NCI-H2171 (cell line): ENCODE results near the gene CRADD.
"Not testable (repeated sequence)": the region's sequence is repeated elsewhere in the genome, so short reads cannot be mapped to it uniquely, and the experiment has no call there.

Source experiments
- DNase-seq: peaks from one replicate; lab custom pipeline; 2025; lab: John Stamatoyannopoulos, UW

CRADD gene

GRCh38 chr12:93706824-93707223, 29.6 kb downstream of the CRADD start:
- DNase-seq, result no peak

- no peak for DNase-seq
These were observed 30.7 kb downstream of the CRADD start for GRCh38 chr12:93707836-93708235.

DNA sequence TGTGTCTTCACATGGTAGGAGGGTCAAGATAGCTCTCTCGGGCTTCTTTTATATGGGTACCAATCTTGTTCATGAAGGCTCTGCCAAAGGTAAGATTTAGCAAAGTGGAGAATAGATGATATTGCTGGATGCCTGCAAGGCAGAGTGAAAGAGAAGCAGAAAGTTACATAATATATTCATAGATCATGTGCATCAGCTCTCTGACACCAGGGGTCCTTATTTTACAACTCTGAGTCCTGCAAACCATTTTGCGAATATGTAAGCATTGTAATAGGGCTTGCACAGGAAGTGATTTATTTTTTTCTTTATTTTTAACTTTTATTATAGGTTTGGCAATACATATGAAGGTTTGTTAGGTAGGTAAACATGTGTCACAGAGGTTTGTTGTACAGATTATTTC, 31.8 kb downstream of the CRADD start:
- no peak for DNase-seq

GRCh38 chr12:93709386-93709785, 32.2 kb downstream of the CRADD start:
- DNase-seq, result no peak

DNA sequence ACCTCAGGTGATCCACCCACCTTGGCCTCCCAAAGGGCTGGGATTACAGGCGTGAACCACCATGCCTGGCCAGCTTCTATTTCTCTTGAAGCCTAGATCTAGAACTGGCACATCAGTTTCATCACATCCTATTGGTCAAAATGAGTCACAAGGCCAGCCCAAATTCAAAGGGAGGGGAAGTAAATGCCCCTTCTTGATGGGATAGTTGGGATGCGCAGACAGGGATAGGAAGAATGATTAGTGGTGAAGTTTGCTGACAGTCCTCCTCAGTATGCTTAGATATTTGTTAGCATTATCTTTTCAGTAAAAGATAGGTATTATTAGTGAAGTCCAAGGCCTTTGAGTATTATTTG, 33.4 kb downstream of the CRADD start:
- DNase-seq, result no peak

GRCh38 chr12:93711502-93711901, 34.3 kb downstream of the CRADD start:
- not testable (repeated sequence) for DNase-seq

DNA sequence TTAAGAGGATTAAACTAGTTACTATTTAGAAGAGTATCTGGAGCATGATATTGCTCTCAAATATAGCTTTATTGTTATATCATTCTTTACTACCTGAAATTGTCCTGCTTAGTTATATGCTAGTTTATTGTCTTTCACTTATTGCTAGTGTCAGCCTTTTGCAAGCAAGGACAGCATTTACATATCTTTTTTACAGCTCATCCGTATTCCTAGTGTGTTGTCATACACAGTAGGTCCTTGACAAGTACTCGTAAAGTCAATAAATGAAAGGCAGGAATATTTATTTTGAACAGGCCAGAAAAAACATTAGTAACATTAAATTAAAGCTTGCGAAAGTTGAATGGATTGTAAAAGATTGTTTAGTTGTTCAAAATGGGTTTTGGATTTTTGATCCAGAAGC, 35.0 kb downstream of the CRADD start:
- no peak for DNase-seq

- no peak for DNase-seq
These were observed 35.9 kb downstream of the CRADD start for GRCh38 chr12:93713060-93713459.

- no peak for DNase-seq
These were observed 36.6 kb downstream of the CRADD start for GRCh38 chr12:93713800-93714199.

GRCh38 chr12:93714382-93714781, 37.2 kb downstream of the CRADD start:
- no peak for DNase-seq

- DNase-seq, result no peak
These were observed 42.5 kb downstream of the CRADD start for GRCh38 chr12:93719710-93720109.

- no peak for DNase-seq
These were observed 43.4 kb downstream of the CRADD start for GRCh38 chr12:93720559-93720958.

GRCh38 chr12:93722179-93722578, 45.0 kb downstream of the CRADD start:
- no peak for DNase-seq

DNA sequence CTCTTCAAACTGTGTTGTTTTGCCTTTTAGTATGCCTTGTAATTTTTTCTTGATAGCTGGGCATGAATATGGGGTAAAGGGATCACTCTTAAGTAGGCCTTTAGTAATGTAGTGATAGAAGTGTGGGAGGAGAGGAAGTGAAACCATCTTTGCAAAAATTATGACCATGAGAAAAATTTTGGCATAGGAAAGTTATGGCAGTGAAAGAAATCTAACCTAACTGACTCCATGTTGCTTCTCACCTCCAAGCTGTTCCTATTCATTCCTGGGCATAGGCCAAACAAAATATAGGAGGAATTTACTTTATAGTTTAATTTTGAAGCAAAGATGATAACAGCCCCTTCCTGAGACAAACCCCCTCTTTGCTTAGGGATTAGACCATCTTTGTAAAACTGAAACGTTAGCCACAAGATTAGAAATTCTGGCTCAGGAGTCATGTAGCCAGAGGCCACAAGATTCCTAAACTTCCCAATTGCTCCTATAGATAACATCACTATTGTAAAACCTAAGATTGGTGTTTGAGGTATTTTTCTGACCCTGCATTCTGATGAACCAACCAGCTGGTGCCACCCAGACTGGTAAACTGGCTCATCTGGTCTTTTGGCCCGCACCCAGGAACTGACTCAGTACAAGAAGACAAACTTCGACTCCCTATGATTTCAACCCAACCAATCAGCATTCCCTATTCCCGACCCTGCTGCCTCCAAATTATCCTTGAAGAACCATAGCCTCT, 45.8 kb downstream of the CRADD start:
- peak; percentile 6 for DNase-seq

DNA sequence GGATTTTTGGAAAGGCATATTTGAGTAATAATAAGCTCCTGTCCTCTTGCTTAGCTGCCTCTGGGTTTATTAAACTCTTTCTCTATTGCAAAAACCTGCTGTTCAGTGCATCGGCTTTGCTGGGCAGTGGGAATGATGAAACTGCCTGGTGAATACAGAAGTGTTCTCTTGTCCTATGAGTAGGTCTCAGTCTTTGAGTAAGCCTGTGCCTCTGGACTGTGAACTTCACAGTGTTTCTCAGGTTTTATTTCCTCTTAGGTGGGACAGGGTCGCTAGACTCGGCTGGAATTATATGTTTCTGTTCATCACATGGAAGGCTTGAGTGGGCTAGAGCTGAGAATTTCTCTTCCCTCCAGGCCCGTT, 46.4 kb downstream of the CRADD start:
- DNase-seq, result no peak

- DNase-seq, result no peak
These were observed 48.4 kb downstream of the CRADD start for GRCh38 chr12:93725531-93725930.

GRCh38 chr12:93727195-93727811, 50.1 kb downstream of the CRADD start:
- DNase-seq, result no peak

DNA sequence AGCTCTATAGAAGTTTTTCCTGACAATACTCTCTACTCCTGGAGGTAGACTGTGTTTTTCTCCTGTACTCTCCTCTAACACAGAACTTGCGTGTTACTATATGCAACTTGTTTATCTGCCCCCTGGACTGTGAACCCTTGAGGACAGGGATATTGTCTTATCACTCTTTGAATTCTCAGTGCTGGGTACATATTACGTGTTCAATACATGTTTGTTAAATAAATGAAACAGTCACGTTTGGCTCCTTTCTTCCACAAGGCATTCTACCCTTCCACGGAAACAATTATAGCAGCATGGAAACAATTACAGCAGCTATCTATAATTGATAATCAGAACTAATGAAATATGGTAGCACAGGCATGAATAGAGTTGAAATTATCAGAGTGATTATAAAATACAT, 50.7 kb downstream of the CRADD start:
- DNase-seq, result no peak

DNA sequence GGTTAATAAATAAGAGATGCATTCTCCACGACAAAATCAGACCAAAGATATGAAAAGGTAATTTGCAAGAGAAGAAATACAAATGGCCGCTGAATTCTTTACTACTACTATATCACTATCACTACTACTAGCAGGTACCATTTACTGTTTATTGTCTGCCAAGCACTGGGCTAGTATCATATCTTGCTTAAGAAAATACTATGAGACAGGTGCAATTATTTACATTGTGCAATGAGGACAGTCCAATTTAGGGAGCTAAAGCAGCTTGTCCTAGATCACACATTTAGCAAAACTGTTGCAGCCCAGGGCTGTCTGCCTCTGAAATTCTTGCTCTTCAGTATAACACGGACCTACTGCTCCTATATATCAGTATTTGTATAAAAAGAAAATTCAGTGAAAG, 52.8 kb downstream of the CRADD start:
- DNase-seq, result no peak

DNA sequence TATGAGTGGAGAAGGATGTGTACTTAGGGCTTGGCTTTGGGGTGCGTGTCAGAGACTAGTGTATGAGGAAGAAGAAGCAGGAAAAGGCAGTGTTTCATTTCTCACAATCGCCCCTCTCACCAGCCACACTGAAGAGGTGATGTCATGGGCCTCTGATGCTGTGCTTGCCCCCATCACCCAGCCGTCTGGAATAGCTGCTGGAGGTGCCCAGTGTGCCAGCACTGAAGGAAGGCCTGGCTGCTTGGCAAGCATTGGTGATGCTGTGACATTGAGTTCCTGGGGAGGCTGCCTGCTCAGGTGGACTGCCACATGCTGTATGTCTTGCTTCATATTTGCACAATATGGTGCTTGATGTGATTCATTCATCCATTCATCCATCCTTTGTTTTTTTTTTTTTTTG, 56.2 kb downstream of the CRADD start:
- peak; percentile 65 for DNase-seq

DNA sequence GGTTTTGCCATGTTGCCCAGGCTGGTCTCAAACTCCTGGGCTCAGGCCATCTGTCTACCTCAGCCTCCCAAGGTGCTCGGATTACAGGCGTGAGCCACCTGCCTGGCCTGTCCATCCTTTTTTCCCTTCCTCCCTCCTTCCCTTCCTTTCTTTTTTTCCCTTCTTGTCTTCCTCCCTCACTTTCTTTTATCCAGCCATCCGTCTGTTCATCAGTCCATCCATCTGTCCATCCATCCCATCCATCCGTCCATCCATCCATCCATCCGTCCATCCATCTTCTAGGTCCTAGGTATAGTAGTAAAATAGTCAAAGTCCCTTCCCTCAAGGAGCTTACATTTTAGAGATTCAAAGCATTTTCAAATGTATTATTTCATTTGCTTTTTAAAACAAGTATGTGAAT, 56.8 kb downstream of the CRADD start:
- no peak for DNase-seq

DNA sequence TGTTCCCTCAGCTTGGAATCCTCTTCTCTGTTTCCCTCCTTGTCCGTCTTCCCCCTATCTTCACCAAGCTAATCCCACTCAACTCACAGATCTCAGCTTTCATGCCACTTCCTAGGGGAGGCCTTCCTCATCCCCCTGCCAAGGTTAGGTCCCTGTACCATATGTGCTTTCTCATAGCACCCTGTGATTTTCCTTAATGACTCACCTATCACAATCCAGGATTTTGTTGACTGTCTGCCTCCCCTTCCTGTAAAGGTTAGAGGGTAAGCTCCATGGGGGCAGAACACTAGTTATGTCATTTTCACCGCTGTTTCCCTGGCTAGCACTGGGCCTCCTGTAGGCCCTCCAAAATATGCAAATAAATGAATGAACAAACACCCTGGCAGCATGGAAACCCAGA, 57.6 kb downstream of the CRADD start:
- DNase-seq, result no peak

DNA sequence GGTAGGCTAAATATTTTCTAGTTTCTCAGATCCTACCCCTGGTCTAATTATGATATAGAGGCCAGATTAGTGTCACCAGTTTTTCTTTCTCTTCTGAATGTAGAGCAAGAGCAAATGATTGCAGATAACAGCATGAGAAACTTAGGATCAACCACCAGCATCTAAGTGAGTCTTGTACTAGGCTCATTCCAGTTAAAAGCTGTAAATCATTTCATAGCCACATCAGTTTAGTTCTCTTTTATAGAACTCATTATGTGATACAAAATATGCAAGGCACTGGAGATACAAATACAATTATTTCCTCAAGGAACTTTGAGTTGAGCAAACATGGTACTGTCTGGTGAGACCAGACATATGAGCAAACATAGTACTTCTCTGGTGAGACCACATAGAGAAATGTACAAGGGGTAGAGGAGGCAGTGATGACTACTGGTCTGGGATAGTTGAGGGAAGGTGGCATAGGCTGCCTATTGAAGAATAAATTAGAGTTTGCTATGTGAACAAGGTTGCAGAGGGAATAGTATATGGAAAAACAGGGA, 59.5 kb downstream of the CRADD start:
- DNase-seq, result no peak
